ENCODE measurements around the gene DOK3. TPM values are rescaled to one million over a fixed set of nuclear protein-coding genes. Genes with fewer than 3 reads are reported as not detected.

DOK3 gene
- total RNA-seq, 1 donor from 2014 or later: 1.1 TPM

DNA sequence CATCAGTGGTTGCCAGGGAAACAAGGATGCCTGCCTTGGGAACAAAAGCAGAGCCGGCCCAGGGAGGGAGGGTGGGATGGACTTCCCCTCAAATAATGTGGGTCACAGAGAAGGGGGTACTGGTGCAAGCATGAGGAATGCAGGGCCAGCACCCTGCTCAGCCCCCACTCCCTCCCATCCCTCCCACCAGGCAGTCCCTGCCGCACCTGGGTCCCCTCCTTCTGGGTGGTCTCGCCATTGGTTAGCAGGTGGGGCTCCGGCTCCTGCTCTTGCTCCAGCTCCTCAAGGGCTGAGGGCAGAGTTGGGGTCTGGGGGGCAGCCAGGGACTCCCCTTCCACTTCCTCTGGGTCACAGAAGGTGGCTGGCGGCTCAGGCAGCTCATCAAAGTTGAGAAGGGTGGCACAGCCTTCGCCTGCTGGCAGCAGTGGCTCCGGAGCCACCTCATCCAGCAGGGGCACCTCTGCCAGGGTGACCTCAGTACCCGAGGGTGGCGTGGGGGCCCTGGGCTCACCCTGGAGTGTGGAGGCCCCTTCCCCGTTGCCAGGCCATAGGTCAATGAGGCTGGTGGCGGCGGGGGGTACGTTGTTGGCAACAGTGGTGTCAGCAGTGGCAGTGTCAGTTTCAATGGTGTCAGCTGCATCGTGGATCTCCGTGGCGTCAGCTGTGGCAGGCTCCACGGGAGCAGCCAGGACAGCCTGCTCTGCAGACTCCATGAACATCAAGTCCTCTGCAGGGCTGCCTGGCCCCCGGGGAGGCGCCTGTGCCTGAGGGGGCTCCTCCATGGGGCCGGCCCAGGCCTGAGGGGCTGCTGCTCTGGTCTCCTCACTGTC lies 51.6 kb downstream of the DOK3 start:
- no peaks in the 10 kb centered on the region for H3K36me3 ChIP-seq (ENCODE audit: control insufficient read depth, insufficient read depth, low read length)
- no peak for DNase-seq (ENCODE audit: low read depth)
- no peak overlapping the region for H3K4me3 ChIP-seq (ENCODE audit: low read depth, low read length)
- H3K27me3 ChIP-seq (ENCODE audit: control insufficient read depth, insufficient read depth, low read length): no peaks in the 10 kb centered on the region
- TF ChIP-seq, protein P1, sequence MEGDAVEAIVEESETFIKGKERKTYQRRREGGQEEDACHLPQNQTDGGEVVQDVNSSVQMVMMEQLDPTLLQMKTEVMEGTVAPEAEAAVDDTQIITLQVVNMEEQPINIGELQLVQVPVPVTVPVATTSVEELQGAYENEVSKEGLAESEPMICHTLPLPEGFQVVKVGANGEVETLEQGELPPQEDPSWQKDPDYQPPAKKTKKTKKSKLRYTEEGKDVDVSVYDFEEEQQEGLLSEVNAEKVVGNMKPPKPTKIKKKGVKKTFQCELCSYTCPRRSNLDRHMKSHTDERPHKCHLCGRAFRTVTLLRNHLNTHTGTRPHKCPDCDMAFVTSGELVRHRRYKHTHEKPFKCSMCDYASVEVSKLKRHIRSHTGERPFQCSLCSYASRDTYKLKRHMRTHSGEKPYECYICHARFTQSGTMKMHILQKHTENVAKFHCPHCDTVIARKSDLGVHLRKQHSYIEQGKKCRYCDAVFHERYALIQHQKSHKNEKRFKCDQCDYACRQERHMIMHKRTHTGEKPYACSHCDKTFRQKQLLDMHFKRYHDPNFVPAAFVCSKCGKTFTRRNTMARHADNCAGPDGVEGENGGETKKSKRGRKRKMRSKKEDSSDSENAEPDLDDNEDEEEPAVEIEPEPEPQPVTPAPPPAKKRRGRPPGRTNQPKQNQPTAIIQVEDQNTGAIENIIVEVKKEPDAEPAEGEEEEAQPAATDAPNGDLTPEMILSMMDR (IDR thresholded peaks at IDR 0.05; ENCODE audit: insufficient read depth, low read length, poor library complexity, severe bottlenecking): no peak

DNA sequence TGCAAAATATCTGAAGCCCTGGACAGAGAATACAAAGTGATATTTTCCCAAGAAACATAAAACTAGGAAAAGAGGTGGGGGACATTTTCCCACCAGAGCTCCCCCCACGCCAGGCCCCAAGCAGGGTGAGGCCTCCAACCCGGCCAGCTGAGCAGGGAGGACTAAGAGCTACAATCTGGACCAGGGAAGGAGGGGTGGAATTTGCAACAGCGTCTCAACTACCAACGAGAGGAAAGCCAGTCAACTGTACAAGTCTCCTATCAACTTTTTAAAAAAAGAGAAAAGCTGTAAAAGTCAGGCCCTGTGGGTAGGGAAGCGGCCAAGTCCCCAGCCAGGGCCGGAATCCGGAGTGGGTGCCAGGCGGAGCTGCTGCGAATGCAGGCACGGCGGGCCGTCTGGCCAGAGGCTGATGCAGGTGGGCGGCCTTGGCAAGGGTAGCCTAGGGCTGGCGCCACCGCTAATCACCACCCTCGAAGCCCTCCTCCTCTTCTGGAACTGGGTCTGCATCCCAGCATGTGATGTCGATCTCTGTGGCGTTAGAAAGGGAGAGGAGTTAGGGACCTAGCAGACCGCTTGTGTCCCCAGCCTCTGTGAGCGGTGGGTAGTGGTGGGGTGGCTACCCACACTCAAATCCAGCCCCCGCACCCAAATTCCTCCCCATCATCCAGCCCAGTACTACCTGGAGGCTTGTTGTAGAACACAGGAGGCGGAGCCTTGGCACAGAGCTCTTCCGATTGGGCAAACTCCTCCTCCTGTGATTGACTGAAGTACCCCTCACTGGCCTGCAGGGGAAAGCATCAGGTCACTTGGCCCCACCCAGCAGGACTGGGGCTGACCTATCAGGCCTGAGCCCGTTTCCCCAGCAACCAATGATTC lies 52.4 kb downstream of the DOK3 start:
- TF ChIP-seq, protein P1 (IDR thresholded peaks at IDR 0.05; ENCODE audit: insufficient read depth, low read length, poor library complexity, severe bottlenecking): peak; percentile 43
- peak; percentile 93 for DNase-seq (ENCODE audit: low read depth)
- H3K36me3 ChIP-seq (ENCODE audit: control insufficient read depth, insufficient read depth, low read length): no peaks in the 10 kb centered on the region
- no peak overlapping the region for H3K4me3 ChIP-seq (ENCODE audit: low read depth, low read length)
- no peaks in the 10 kb centered on the region for H3K27me3 ChIP-seq (ENCODE audit: control insufficient read depth, insufficient read depth, low read length)

DNA sequence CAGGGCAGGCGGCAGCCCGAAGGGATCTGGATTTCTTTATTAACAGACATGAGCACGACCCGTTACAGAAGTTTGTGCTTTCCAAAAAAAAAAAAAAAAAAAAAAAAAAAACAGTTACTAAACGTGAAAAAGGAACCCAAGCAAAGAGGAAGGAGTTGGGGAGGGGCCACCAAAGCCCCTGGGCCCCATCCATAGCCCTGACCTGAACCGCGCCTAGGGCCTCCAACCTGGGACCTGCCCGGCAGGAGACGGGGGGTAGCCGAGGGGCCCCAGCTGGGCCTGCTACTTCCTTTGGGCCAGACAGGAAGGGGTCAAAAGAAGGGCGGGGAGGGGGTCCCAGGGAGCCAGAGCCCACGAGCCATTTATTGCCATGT lies 53.0 kb downstream of the DOK3 start:
- Histone ChIP-seq H3K27me3 (ENCODE audit: control insufficient read depth, insufficient read depth, low read length) (no peaks in the 10 kb centered on the region), H3K4me3 (ENCODE audit: low read depth, low read length) (no peak overlapping the region)
- no peak for DNase-seq (ENCODE audit: low read depth)

DNA sequence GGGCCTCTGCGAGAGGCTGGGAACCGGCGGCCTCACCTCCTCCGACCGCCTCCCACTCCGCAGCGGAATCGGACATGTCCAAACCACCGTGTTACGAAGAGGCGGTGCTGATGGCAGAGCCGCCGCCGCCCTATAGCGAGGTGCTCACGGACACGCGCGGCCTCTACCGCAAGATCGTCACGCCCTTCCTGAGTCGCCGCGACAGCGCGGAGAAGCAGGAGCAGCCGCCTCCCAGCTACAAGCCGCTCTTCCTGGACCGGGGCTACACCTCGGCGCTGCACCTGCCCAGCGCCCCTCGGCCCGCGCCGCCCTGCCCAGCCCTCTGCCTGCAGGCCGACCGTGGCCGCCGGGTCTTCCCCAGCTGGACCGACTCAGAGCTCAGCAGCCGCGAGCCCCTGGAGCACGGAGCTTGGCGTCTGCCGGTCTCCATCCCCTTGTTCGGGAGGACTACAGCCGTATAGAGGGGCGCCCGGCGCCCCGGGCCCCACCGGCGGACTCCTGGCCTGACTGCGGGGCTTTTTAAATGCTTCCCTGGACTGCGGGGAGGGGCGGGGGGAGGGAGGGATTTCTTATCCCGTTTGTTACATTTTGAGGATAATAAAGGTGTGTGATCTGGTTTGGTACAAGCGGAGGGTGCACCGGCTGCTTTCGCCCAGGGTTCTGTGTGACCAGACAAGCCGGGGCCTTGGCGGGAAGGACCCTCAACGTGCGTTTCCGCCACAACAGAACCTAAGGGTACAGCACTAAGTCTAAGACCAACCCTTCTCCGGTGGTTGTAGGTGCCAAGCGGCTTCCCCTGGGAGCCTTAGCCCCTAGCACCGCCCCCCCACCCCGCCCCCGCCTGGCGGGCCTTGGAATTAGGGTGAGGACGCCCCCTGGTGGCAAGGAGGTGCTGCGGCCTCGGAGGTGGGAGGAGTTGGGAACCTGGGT lies 53.7 kb downstream of the DOK3 start:
- Histone ChIP-seq H3K27me3 (ENCODE audit: control insufficient read depth, insufficient read depth, low read length) (no peaks in the 10 kb centered on the region), H3K4me3 (ENCODE audit: low read depth, low read length) (peak overlapping the region; percentile 45), H3K36me3 (ENCODE audit: control insufficient read depth, insufficient read depth, low read length) (no peaks in the 10 kb centered on the region)
- no peak for DNase-seq (ENCODE audit: low read depth)
- TF ChIP-seq, protein P1 (IDR thresholded peaks at IDR 0.05; ENCODE audit: insufficient read depth, low read length, poor library complexity, severe bottlenecking): peak; percentile 100

More for the DNA sequence above, 53.0 kb downstream of the DOK3 start:
- no peaks in the 10 kb centered on the region for H3K36me3 ChIP-seq (ENCODE audit: control insufficient read depth, insufficient read depth, low read length)
- TF ChIP-seq, protein P1 (IDR thresholded peaks at IDR 0.05; ENCODE audit: insufficient read depth, low read length, poor library complexity, severe bottlenecking): no peak

DNA sequence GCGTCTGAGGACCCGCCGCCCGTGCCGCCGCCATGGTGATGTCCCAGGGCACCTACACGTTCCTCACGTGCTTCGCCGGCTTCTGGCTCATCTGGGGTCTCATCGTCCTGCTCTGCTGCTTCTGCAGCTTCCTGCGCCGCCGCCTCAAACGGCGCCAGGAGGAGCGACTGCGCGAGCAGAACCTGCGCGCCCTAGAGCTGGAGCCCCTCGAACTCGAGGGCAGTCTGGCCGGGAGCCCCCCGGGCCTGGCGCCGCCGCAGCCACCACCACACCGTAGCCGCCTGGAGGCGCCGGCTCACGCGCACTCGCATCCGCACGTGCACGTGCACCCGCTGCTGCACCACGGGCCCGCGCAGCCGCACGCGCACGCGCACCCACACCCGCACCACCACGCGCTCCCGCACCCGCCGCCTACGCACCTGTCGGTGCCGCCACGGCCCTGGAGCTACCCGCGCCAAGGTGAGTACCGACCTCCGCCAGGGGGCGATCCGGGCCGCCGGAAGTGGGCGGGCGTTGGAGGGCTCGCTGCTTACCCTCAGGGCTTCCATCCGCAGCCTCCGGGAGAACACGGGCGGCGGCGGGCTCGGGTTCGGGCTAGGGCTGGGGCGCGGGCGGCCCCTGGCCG lies 54.5 kb downstream of the DOK3 start:
- DNase-seq (ENCODE audit: low read depth): no peak
- no peaks in the 10 kb centered on the region for H3K36me3 ChIP-seq (ENCODE audit: control insufficient read depth, insufficient read depth, low read length)
- H3K4me3 ChIP-seq (ENCODE audit: low read depth, low read length): peak overlapping the region; percentile 45
- TF ChIP-seq, protein P1 (IDR thresholded peaks at IDR 0.05; ENCODE audit: insufficient read depth, low read length, poor library complexity, severe bottlenecking): peak; percentile 62
- no peaks in the 10 kb centered on the region for H3K27me3 ChIP-seq (ENCODE audit: control insufficient read depth, insufficient read depth, low read length)
